Liver (tissue), 9 donors: ENCODE data around the gene LCE1F. TPM values are rescaled to one million over a fixed set of nuclear protein-coding genes. Genes with fewer than 3 reads are reported as not detected.

Experiments used
- DNase-seq: peaks from one replicate; pipeline ENCODE4 v3.0.0-alpha.2; 2017; ENCODE audit warnings: low spot score
- H3K27ac ChIP-seq, 2 donors: one replicate each; pipeline ENCODE4 v1.7.0; 2013; ENCODE audit warnings: inconsistent platforms in 2 of 2, low read length in 2 of 2, control low read depth in 1 of 2, low read depth in 1 of 2, mild to moderate bottlenecking in 1 of 2
- H3K27me3 ChIP-seq, 4 donors: one replicate each; pipeline versions ENCODE4 v1.6.1 to v1.7.0; 2013; ENCODE audit warnings: low read length in 3 of 4, inconsistent platforms in 1 of 4, mild to moderate bottlenecking in 1 of 4, moderate library complexity in 1 of 4; ENCODE audit not compliant: control insufficient read depth in 4 of 4, insufficient read depth in 4 of 4
- H3K36me3 ChIP-seq, 4 donors: one replicate each; pipeline versions ENCODE4 v1.6.1 to v1.7.0; 2013; ENCODE audit warnings: low read length in 3 of 4, mild to moderate bottlenecking in 3 of 4, low read depth in 1 of 4, moderate library complexity in 1 of 4; ENCODE audit not compliant: control insufficient read depth in 4 of 4, insufficient read depth in 3 of 4
- H3K4me1 ChIP-seq, 4 donors: one replicate each; pipeline versions ENCODE4 v1.6.1 to v1.7.0; 2013; ENCODE audit warnings: low read length in 3 of 4, mild to moderate bottlenecking in 3 of 4, moderate library complexity in 1 of 4; ENCODE audit not compliant: control insufficient read depth in 4 of 4, insufficient read depth in 4 of 4
- H3K4me3 ChIP-seq, 3 donors: one replicate each; pipeline versions ENCODE4 v1.6.1 to v1.7.0; 2013; ENCODE audit warnings: low read length in 3 of 3, control low read depth in 1 of 3, low read depth in 1 of 3, mild to moderate bottlenecking in 1 of 3
- H3K9ac ChIP-seq, 2 donors: one replicate each; pipeline ENCODE4 v1.7.0; 2013; ENCODE audit warnings: low read length in 2 of 2, mild to moderate bottlenecking in 2 of 2, moderate library complexity in 2 of 2, control low read depth in 1 of 2, low read depth in 1 of 2
- H3K9me3 ChIP-seq, 4 donors: one replicate each; pipeline versions ENCODE4 v1.6.1 to v1.7.0; 2013; ENCODE audit warnings: low read length in 3 of 4; ENCODE audit not compliant: control insufficient read depth in 4 of 4
- EGR1 ChIP-seq, 2 donors: IDR thresholded peaks; 2 replicates each; pipeline ENCODE4 v1.6.1; 2016 to 2018; ENCODE audit warnings: antibody characterized with exemption in 2 of 2, low read depth in 2 of 2
- FOXA1 ChIP-seq: IDR thresholded peaks from 2 replicates; pipeline ENCODE4 v1.6.1; 2016; ENCODE audit warnings: antibody characterized with exemption
- FOXA2 ChIP-seq: IDR thresholded peaks from 2 replicates; pipeline ENCODE4 v1.6.1; 2016; ENCODE audit warnings: antibody characterized with exemption
- GABPA ChIP-seq, 2 donors: IDR thresholded peaks in 1 of 2; conservative IDR thresholded peaks in 1 of 2; 2 replicates each; pipeline ENCODE4 v1.6.1; 2016; ENCODE audit warnings: antibody characterized with exemption in 2 of 2, mild to moderate bottlenecking in 1 of 2, moderate library complexity in 1 of 2
- HNF4A ChIP-seq, 2 donors: conservative IDR thresholded peaks; 2 replicates each; pipeline ENCODE4 v1.6.1; 2016; ENCODE audit warnings: antibody characterized with exemption in 2 of 2, mild to moderate bottlenecking in 2 of 2
- HNF4G ChIP-seq: IDR thresholded peaks from 2 replicates; pipeline ENCODE4 v1.6.1; 2016; ENCODE audit warnings: antibody characterized with exemption
- JUND ChIP-seq, 2 donors: IDR thresholded peaks; 2 replicates each; pipeline ENCODE4 v1.6.1; 2016; ENCODE audit warnings: antibody characterized with exemption in 2 of 2
- NR2F2 ChIP-seq: IDR thresholded peaks from 2 replicates; pipeline ENCODE4 v1.6.1; 2016; ENCODE audit warnings: antibody characterized with exemption
- RAD21 ChIP-seq, 2 donors: IDR thresholded peaks; 2 replicates each; pipeline ENCODE4 v1.6.1; 2016; ENCODE audit warnings: antibody characterized with exemption in 2 of 2, mild to moderate bottlenecking in 2 of 2
- RXRA ChIP-seq, 2 donors: IDR thresholded peaks; 2 replicates each; pipeline ENCODE4 v1.6.1; 2017 to 2018; ENCODE audit warnings: antibody characterized with exemption in 2 of 2, mild to moderate bottlenecking in 1 of 2
- SP1 ChIP-seq: IDR thresholded peaks from 2 replicates; pipeline ENCODE4 v1.6.1; 2018; ENCODE audit warnings: antibody characterized with exemption, mild to moderate bottlenecking
- TAF1 ChIP-seq: conservative IDR thresholded peaks from 2 replicates; pipeline ENCODE4 v1.6.1; 2016; ENCODE audit warnings: antibody characterized with exemption, mild to moderate bottlenecking
- YY1 ChIP-seq: IDR thresholded peaks from 2 replicates; pipeline ENCODE4 v1.6.1; 2016; ENCODE audit warnings: antibody characterized with exemption, mild to moderate bottlenecking
- WGBS: extraction: QIAGEN DNeasy Blood & Tissue Kit; methylation state at CpG from one replicate; pipeline ENCODE4 v1.1.7; 2013; 5-methylcytosine and 5-hydroxymethylcytosine counted together
- polyA plus RNA-seq, 2 donors: library from polyadenylated mRNA; stranded (reverse) in 1 of 2; unstranded in 1 of 2; fragments of 200-250 nt in 1 of 2; fragments of >200 nt in 1 of 2; fragmentation: Nextera tagmentation in 1 of 2; extraction: Ambion mirVana in 1 of 2; gene quantifications; one replicate each; pipeline versions ENCODE4 v1.2.1 to v1.2.3, GENCODE V29; 2013 to 2015
- total RNA-seq, 2 donors: library from RNA; depleted of rRNA; stranded (reverse); fragments of >200 nt; gene quantifications; one replicate each; pipeline ENCODE4 v1.2.3, GENCODE V29; 2014
- TF ChIP-seq, protein P1 (sequence below): IDR thresholded peaks from 2 replicates; pipeline ENCODE4 v1.6.1; 2016; ENCODE audit warnings: antibody characterized with exemption
- TF ChIP-seq, protein P2 (sequence below): IDR thresholded peaks from 2 replicates; pipeline ENCODE4 v1.6.1; 2016; ENCODE audit warnings: antibody characterized with exemption
- TF ChIP-seq, protein P3 (sequence below): IDR thresholded peaks from 2 replicates; pipeline ENCODE4 v1.6.1; 2016; ENCODE audit warnings: antibody characterized with exemption
- TF ChIP-seq, protein P4 (sequence below): IDR thresholded peaks from 2 replicates; pipeline ENCODE4 v1.6.1; 2016; ENCODE audit warnings: antibody characterized with exemption, mild to moderate bottlenecking
- TF ChIP-seq, protein P5 (sequence below): fragments of 150-350 bp; IDR thresholded peaks from 2 replicates; pipeline ENCODE4 v1.5.1; 2017; ENCODE audit warnings: improper control_type of control experiment, low read depth, low read length; ENCODE audit not compliant: missing input control
- donor health status: healthy.
- donor health status: healthy.
- donor health status: healthy.
- donor health status: healthy.
- donor health status: healthy.

LCE1F gene
- total and polyA plus RNA-seq, 4 donors = not detected

DNA sequence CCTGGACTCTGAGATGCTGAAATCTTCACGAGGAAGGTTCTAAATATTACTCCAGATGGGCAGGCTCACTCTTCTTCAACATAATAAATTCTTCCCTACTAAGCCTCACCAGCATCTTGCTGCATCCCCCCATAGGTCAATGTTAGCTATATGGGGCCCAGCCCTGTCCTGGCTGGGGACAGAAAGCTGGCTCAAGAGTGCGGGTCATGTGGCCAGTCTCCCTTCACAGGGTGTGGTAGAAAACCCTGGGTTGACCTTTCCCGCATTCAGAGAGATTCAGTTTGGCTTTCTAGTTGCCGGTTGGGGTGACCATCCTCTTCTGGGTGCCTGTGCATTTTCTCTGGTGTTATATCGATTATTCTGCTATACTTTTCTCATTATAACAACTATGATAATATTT, 36.9 kb upstream of the LCE1F start:
- Histone ChIP-seq H3K27me3 (no peaks in the 10 kb centered on the region), H3K4me1 (no peaks in the 10 kb centered on the region), H3K9me3 (no peaks in the 10 kb centered on the region), H3K36me3 (no peaks in the 10 kb centered on the region), H3K9ac (no peak overlapping the region), H3K4me3 (no peak overlapping the region), H3K27ac (no peak overlapping the region)
- DNase-seq = no peak
- TF ChIP-seq SP1 = no peak
- TF ChIP-seq, protein P1, sequence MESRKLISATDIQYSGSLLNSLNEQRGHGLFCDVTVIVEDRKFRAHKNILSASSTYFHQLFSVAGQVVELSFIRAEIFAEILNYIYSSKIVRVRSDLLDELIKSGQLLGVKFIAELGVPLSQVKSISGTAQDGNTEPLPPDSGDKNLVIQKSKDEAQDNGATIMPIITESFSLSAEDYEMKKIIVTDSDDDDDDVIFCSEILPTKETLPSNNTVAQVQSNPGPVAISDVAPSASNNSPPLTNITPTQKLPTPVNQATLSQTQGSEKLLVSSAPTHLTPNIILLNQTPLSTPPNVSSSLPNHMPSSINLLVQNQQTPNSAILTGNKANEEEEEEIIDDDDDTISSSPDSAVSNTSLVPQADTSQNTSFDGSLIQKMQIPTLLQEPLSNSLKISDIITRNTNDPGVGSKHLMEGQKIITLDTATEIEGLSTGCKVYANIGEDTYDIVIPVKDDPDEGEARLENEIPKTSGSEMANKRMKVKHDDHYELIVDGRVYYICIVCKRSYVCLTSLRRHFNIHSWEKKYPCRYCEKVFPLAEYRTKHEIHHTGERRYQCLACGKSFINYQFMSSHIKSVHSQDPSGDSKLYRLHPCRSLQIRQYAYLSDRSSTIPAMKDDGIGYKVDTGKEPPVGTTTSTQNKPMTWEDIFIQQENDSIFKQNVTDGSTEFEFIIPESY = no peak
- TF ChIP-seq HNF4A (conservative IDR thresholded peaks at IDR 0.05) = no peak
- TF ChIP-seq, protein P2, sequence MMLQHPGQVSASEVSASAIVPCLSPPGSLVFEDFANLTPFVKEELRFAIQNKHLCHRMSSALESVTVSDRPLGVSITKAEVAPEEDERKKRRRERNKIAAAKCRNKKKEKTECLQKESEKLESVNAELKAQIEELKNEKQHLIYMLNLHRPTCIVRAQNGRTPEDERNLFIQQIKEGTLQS = no peak
- TF ChIP-seq, protein P3, sequence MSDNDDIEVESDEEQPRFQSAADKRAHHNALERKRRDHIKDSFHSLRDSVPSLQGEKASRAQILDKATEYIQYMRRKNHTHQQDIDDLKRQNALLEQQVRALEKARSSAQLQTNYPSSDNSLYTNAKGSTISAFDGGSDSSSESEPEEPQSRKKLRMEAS = no peak
- TF ChIP-seq RAD21 (IDR thresholded peaks at IDR 0.05) = no peak
- no peak for TF ChIP-seq JUND (IDR thresholded peaks at IDR 0.05)
- TF ChIP-seq, protein P4, sequence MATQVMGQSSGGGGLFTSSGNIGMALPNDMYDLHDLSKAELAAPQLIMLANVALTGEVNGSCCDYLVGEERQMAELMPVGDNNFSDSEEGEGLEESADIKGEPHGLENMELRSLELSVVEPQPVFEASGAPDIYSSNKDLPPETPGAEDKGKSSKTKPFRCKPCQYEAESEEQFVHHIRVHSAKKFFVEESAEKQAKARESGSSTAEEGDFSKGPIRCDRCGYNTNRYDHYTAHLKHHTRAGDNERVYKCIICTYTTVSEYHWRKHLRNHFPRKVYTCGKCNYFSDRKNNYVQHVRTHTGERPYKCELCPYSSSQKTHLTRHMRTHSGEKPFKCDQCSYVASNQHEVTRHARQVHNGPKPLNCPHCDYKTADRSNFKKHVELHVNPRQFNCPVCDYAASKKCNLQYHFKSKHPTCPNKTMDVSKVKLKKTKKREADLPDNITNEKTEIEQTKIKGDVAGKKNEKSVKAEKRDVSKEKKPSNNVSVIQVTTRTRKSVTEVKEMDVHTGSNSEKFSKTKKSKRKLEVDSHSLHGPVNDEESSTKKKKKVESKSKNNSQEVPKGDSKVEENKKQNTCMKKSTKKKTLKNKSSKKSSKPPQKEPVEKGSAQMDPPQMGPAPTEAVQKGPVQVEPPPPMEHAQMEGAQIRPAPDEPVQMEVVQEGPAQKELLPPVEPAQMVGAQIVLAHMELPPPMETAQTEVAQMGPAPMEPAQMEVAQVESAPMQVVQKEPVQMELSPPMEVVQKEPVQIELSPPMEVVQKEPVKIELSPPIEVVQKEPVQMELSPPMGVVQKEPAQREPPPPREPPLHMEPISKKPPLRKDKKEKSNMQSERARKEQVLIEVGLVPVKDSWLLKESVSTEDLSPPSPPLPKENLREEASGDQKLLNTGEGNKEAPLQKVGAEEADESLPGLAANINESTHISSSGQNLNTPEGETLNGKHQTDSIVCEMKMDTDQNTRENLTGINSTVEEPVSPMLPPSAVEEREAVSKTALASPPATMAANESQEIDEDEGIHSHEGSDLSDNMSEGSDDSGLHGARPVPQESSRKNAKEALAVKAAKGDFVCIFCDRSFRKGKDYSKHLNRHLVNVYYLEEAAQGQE = no peak
- WGBS = 76% methylated on average over 5 of the region's 5 CpGs

DNA sequence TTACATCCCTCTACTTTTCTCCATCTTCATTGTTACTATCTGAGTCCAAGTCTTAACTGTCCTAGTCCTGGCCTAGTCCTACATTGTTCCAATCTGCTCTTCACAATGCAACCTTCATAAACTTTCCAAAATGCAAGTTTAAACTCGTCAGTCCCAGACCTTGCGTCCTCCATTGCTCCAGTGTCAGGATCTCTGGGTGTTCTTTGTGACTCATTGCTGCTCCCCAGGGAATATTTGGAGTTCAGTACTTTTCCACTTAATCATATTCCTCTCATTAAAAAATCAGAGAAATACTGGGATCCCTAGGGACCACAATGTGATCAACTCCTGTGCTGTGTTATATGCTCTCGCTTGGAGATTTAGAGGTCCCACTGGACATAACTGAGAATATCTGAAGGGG, 35.1 kb upstream of the LCE1F start:
- TF ChIP-seq, protein P4 = no peak
- no peak for TF ChIP-seq HNF4G
- TF ChIP-seq FOXA2 = no peak
- TF ChIP-seq RXRA (IDR thresholded peaks at IDR 0.05) = no peak
- TF ChIP-seq GABPA (IDR thresholded peaks at IDR 0.05 in 1 of 2, conservative IDR thresholded peaks at IDR 0.05 in 1 of 2) = no peak
- no peak for TF ChIP-seq RAD21 (IDR thresholded peaks at IDR 0.05)
- no peak for TF ChIP-seq FOXA1
- TF ChIP-seq, protein P5, sequence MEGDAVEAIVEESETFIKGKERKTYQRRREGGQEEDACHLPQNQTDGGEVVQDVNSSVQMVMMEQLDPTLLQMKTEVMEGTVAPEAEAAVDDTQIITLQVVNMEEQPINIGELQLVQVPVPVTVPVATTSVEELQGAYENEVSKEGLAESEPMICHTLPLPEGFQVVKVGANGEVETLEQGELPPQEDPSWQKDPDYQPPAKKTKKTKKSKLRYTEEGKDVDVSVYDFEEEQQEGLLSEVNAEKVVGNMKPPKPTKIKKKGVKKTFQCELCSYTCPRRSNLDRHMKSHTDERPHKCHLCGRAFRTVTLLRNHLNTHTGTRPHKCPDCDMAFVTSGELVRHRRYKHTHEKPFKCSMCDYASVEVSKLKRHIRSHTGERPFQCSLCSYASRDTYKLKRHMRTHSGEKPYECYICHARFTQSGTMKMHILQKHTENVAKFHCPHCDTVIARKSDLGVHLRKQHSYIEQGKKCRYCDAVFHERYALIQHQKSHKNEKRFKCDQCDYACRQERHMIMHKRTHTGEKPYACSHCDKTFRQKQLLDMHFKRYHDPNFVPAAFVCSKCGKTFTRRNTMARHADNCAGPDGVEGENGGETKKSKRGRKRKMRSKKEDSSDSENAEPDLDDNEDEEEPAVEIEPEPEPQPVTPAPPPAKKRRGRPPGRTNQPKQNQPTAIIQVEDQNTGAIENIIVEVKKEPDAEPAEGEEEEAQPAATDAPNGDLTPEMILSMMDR = no peak
- TF ChIP-seq EGR1 (IDR thresholded peaks at IDR 0.05; ENCODE audit: low read depth in 2 of 2) = no peak
- TF ChIP-seq, protein P3 = no peak
- TF ChIP-seq HNF4A (conservative IDR thresholded peaks at IDR 0.05) = no peak
- TF ChIP-seq YY1 = no peak
- TF ChIP-seq SP1 = no peak
- no peak for TF ChIP-seq JUND (IDR thresholded peaks at IDR 0.05)
- no peak for TF ChIP-seq NR2F2
- TF ChIP-seq, protein P1 = no peak
- TF ChIP-seq, protein P2 = no peak
- no peak for TF ChIP-seq TAF1
- no peaks in the 10 kb centered on the region for H3K27me3 ChIP-seq
- no peak overlapping the region for H3K27ac ChIP-seq
- H3K4me1 ChIP-seq = no peaks in the 10 kb centered on the region
- no peak overlapping the region for H3K4me3 ChIP-seq
- no peaks in the 10 kb centered on the region for H3K9me3 ChIP-seq
- no peak for DNase-seq
- 92% methylated on average over 3 of the region's 3 CpGs for WGBS
- H3K36me3 ChIP-seq = no peaks in the 10 kb centered on the region
- no peak overlapping the region for H3K9ac ChIP-seq
